Panc1 (cell line): ENCODE results near the gene NOP16. TPM values are rescaled to one million over a fixed set of nuclear protein-coding genes. Genes with fewer than 3 reads are reported as not detected.
A peak's percentile ranks its signal among the peaks of the same experiment; 100 is the strongest.

Experiments used
- ATAC-seq: fragments of 200-7000 bp; cut with Tn5 transposase; 2 replicates; pipeline ENCODE4 v1.9.1; 2020; ENCODE audit warnings: mild to moderate bottlenecking, moderate library complexity
- BruUV-seq: library from RNA; stranded (reverse); fragments of 400-500 nt; replicated peaks from 2 replicates; lab custom pipeline; 2021; lab: Mats Ljungman, UMichigan
- CTCF ChIA-PET: fragments of 300-600 bp; sonication (Branson Sonifier 250); formaldehyde crosslinking; loops from one replicate; lab custom pipeline; 2022; ENCODE audit warnings: antibody characterized with exemption; lab: Charles Lee
- POLR2A ChIA-PET: fragments of 300-600 bp; sonication (Branson Sonifier 250); formaldehyde crosslinking; loops from one replicate; lab custom pipeline; 2022; ENCODE audit warnings: antibody characterized with exemption; lab: Charles Lee
- DNase-seq: peaks from one replicate; pipeline ENCODE4 v3.0.0-alpha.2; 2010; ENCODE audit warnings: low read depth, low spot score
- H3K27ac ChIP-seq: 2 replicates; pipeline ENCODE4 v1.5.1; 2011; ENCODE audit warnings: mild to moderate bottlenecking, low read length, inconsistent platforms
- H3K27me3 ChIP-seq: fragments of 200-500 bp; sonication (Bioruptor generic); 2 replicates; pipeline ENCODE4 v1.6.0; 2014; ENCODE audit warnings: low read length, inconsistent platforms; ENCODE audit not compliant: control insufficient read depth, insufficient read depth
- H3K36me3 ChIP-seq: fragments of 200-500 bp; sonication (Bioruptor generic); 2 replicates; pipeline ENCODE4 v1.5.1; 2014; ENCODE audit warnings: inconsistent platforms, mild to moderate bottlenecking, low read length, moderate library complexity; ENCODE audit not compliant: control insufficient read depth, insufficient read depth
- H3K4me1 ChIP-seq: 2 replicates; pipeline ENCODE4 v1.5.1; 2011; ENCODE audit warnings: inconsistent platforms, mild to moderate bottlenecking, low read length, moderate library complexity; ENCODE audit not compliant: control insufficient read depth, insufficient read depth
- H3K4me3 ChIP-seq, 2 experiments: 2 replicates each; pipeline ENCODE4 v1.5.1; 2011 to 2012; ENCODE audit warnings: low read depth in 2 of 2, low read length in 2 of 2, mild to moderate bottlenecking in 2 of 2, inconsistent platforms in 1 of 2, moderate library complexity in 1 of 2
- H3K9me3 ChIP-seq: fragments of 200-500 bp; sonication (Bioruptor generic); 2 replicates; pipeline ENCODE4 v1.5.1; 2014; ENCODE audit warnings: low read depth, mild to moderate bottlenecking, inconsistent platforms, low read length, moderate library complexity; ENCODE audit not compliant: control insufficient read depth, insufficient read depth
- POLR2AphosphoS5 ChIP-seq: IDR thresholded peaks from 2 replicates; pipeline ENCODE4 v1.6.1; 2012; ENCODE audit warnings: mild to moderate bottlenecking, low read depth, low read length, moderate library complexity
- REST ChIP-seq, 2 experiments: IDR thresholded peaks; 2 replicates each; pipeline ENCODE4 v1.6.1; 2011 to 2012; ENCODE audit warnings: low read depth in 2 of 2, control low read depth in 1 of 2, low read length in 1 of 2, mild to moderate bottlenecking in 1 of 2, moderate library complexity in 1 of 2; ENCODE audit not compliant: insufficient read depth in 1 of 2
- SIN3A ChIP-seq: IDR thresholded peaks from 2 replicates; pipeline ENCODE4 v1.6.1; 2012; ENCODE audit warnings: low read depth, mild to moderate bottlenecking, low read length, moderate library complexity, borderline replicate concordance; ENCODE audit not compliant: insufficient read depth
- TCF7L2 ChIP-seq: IDR thresholded peaks from 2 replicates; pipeline ENCODE4 v1.6.1; 2011; ENCODE audit warnings: mild to moderate bottlenecking, low read depth, low read length, inconsistent platforms
- in situ Hi-C: cut with HindIII; loops from 2 replicates; pipeline ENCODE4 v1.10.0; 2016; ENCODE audit warnings: low sequenced_read_pairs, low pct_unique_long_range_greater_than_20kb
- intact Hi-C: fragments of 100-400 bp; cut with micrococcal nuclease; formaldehyde crosslinking; loops from one replicate; pipeline ENCODE4 v1.10.0; 2022; ENCODE audit not compliant: unreplicated experiment
- total RNA-seq: library from RNA; stranded (reverse); gene quantifications from one replicate; pipeline ENCODE4 v1.2.1, GENCODE V29; 2021; ENCODE audit not compliant: unreplicated experiment
- TF ChIP-seq, protein P1 (sequence below): fragments of 450-650 bp; IDR thresholded peaks from 2 replicates; pipeline ENCODE4 v1.5.1; 2017; ENCODE audit warnings: mild to moderate bottlenecking

The NOP16 gene
- total RNA-seq, 1 experiment from 2014 or later: 76.2 TPM

GRCh38 chr5:176415240-176415951 is 27.0 kb upstream of the NOP16 start:
- Histone ChIP-seq H3K36me3 (no peaks in the 10 kb centered on the region), H3K9me3 (no peaks in the 10 kb centered on the region), H3K4me3 (peak overlapping the region; percentile 81 to 86), H3K4me1 (peaks cover 16% of the 10 kb centered on the region; the same call in 1 of the 2 replicates), H3K27ac (peak overlapping the region; percentile 81), H3K27me3 (no peaks in the 10 kb centered on the region)
- ChIA-PET POLR2A (interaction anchor here (0.7 kb wide), 1 partner anchor 10 kb away, joined by 8 read pairs; no protein-coding TSS in a partner anchor), CTCF (interaction anchor here (0.7 kb wide), 2 partner anchors 201 to 241 kb away, joined by 3 read pairs; no protein-coding TSS in a partner anchor)
- ATAC-seq (no peak; the same call in 1 of the 2 replicates), DNase-seq (no peak)
- intact Hi-C loops (loop anchor here (10.0 kb wide), 1 partner anchor 79 kb away; no protein-coding TSS in a partner anchor), in situ Hi-C loops (no loop called here)
- no TSS peak for BruUV-seq
- TF ChIP-seq TCF7L2 (no peak), POLR2AphosphoS5 (no peak), SIN3A (no peak), REST (IDR thresholded peaks at IDR 0.05; ENCODE audit: insufficient read depth in 1 of 2, low read depth in 2 of 2, low read length in 1 of 2) (no peak)
- TF ChIP-seq, protein P1, sequence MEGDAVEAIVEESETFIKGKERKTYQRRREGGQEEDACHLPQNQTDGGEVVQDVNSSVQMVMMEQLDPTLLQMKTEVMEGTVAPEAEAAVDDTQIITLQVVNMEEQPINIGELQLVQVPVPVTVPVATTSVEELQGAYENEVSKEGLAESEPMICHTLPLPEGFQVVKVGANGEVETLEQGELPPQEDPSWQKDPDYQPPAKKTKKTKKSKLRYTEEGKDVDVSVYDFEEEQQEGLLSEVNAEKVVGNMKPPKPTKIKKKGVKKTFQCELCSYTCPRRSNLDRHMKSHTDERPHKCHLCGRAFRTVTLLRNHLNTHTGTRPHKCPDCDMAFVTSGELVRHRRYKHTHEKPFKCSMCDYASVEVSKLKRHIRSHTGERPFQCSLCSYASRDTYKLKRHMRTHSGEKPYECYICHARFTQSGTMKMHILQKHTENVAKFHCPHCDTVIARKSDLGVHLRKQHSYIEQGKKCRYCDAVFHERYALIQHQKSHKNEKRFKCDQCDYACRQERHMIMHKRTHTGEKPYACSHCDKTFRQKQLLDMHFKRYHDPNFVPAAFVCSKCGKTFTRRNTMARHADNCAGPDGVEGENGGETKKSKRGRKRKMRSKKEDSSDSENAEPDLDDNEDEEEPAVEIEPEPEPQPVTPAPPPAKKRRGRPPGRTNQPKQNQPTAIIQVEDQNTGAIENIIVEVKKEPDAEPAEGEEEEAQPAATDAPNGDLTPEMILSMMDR: no peak

DNA sequence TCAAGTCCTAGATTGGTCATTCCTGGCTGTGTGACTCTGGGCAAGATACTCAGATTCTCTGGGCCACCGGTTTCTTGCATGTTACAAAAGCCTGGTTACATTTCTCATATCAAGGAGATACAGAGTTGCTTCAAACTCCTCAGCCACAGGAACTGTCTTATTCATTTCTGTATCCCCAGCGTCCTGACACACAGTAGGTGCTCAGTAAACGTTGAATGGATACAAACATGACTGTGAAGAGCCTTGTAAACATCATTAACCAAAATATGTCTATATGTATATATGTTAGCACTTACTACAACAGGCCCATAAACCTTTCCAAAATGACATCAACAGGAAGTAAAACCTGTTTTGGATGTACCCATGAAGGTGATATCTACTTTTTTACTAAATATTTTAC is 26.3 kb upstream of the NOP16 start:
- intact Hi-C loops: loop anchor here (10.0 kb wide), 1 partner anchor 80 kb away; no protein-coding TSS in a partner anchor
- H3K9me3 ChIP-seq: no peaks in the 10 kb centered on the region
- TF ChIP-seq, protein P1: no peak
- TF ChIP-seq TCF7L2: no peak
- no peak for TF ChIP-seq REST (IDR thresholded peaks at IDR 0.05; ENCODE audit: insufficient read depth in 1 of 2, low read depth in 2 of 2, low read length in 1 of 2)
- no peak for TF ChIP-seq SIN3A
- no peak for TF ChIP-seq POLR2AphosphoS5
- H3K27me3 ChIP-seq: no peaks in the 10 kb centered on the region
- peak overlapping the region; percentile 81 to 86 for H3K4me3 ChIP-seq
- BruUV-seq: TSS peak; percentile 82
- H3K4me1 ChIP-seq: peaks cover 16% of the 10 kb centered on the region; the same call in 1 of the 2 replicates
- ChIA-PET CTCF (no interaction called here), POLR2A (no interaction called here)
- ATAC-seq: no peak
- DNase-seq: no peak
- peak overlapping the region; percentile 81 for H3K27ac ChIP-seq
- in situ Hi-C loops: no loop called here
- no peaks in the 10 kb centered on the region for H3K36me3 ChIP-seq
